Natural killer cell (primary cell): ENCODE data around the gene ATF5. TPM values are rescaled to one million over a fixed set of nuclear protein-coding genes. Genes with fewer than 3 reads are reported as not detected.

Experiments used
- ATAC-seq, 3 donors: fragments of 150-1000 bp in 2 of 3; fragments of 200-7000 bp in 1 of 3; cut with Tn5 transposase; 1 replicate in 1 of 3; 2 replicates in 2 of 3; pipeline ENCODE4 v1.10.0; 2021; ENCODE audit warnings: mild to moderate bottlenecking in 2 of 3, moderate library complexity in 2 of 3
- DNase-seq, 2 donors: peaks; one replicate each; pipeline versions ENCODE4 v3.0.0 to v3.0.0-alpha.2; 2013 to 2021; ENCODE audit warnings: mixed read lengths in 1 of 2
- H3K27ac ChIP-seq: one replicate; pipeline ENCODE4 v1.5.1; 2013; ENCODE audit warnings: mild to moderate bottlenecking, low read length
- H3K27me3 ChIP-seq: one replicate; pipeline ENCODE4 v1.6.1; 2013; ENCODE audit warnings: low read length; ENCODE audit not compliant: control insufficient read depth, insufficient read depth
- H3K36me3 ChIP-seq: one replicate; pipeline ENCODE4 v1.6.1; 2013; ENCODE audit warnings: low read length; ENCODE audit not compliant: control insufficient read depth, insufficient read depth
- H3K4me1 ChIP-seq: one replicate; pipeline ENCODE4 v1.6.1; 2013; ENCODE audit warnings: low read length; ENCODE audit not compliant: control insufficient read depth, insufficient read depth
- H3K4me3 ChIP-seq: one replicate; pipeline ENCODE4 v1.5.1; 2013; ENCODE audit warnings: low read length
- H3K9me3 ChIP-seq: one replicate; pipeline ENCODE4 v1.6.1; 2013; ENCODE audit warnings: low read length; ENCODE audit not compliant: control insufficient read depth, insufficient read depth
- H3K27ac Mint-ChIP-seq, 2 donors: one replicate each; pipeline ENCODE4 v1.8.0; 2022; ENCODE audit warnings: mild to moderate bottlenecking in 2 of 2, mixed read lengths in 2 of 2, moderate library complexity in 1 of 2
- H3K27me3 Mint-ChIP-seq, 2 donors: one replicate each; pipeline ENCODE4 v1.8.0; 2022; ENCODE audit warnings: low read depth in 2 of 2, mixed read lengths in 2 of 2
- H3K36me3 Mint-ChIP-seq: one replicate; pipeline ENCODE4 v1.8.0; 2022; ENCODE audit warnings: mixed read lengths
- H3K4me1 Mint-ChIP-seq, 2 donors: one replicate each; pipeline ENCODE4 v1.8.0; 2022; ENCODE audit warnings: mixed read lengths in 2 of 2
- H3K4me3 Mint-ChIP-seq: one replicate; pipeline ENCODE4 v1.8.0; 2022; ENCODE audit warnings: mild to moderate bottlenecking, moderate library complexity, mixed read lengths
- H3K9me3 Mint-ChIP-seq, 2 donors: one replicate each; pipeline ENCODE4 v1.8.0; 2022; ENCODE audit warnings: mixed read lengths in 2 of 2
- CTCF ChIP-seq: fragments of 200-600 bp; IDR thresholded peaks from one replicate; pipeline ENCODE4 v1.8.0; 2022; ENCODE audit warnings: antibody characterized with exemption
- WGBS: methylation state at CpG from one replicate; pipeline ENCODE4 v1.1.7; 2013; ENCODE audit warnings: missing lambda C conversion rate; ENCODE audit not compliant: insufficient coverage; 5-methylcytosine and 5-hydroxymethylcytosine counted together
- intact Hi-C: fragments of 100-400 bp; cut with micrococcal nuclease; formaldehyde crosslinking; loops from one replicate; pipeline ENCODE4 v1.14.2; 2022
- total RNA-seq, 4 donors: library from RNA; stranded (reverse); fragments of 120-200 nt in 1 of 4; gene quantifications; one replicate each; pipeline versions ENCODE4 v1.2.3 to v1.2.4, GENCODE V29; 2013 to 2022

The ATF5 gene
- total RNA-seq, 3 donors from 2014 or later (not counting 1 experiment from before 2014, with no cell fraction given), result 11.7 to 15.4 (median 14.2) TPM

- Mint-ChIP-seq H3K9me3 (no peaks in the 10 kb centered on the region), H3K36me3 (no peaks in the 10 kb centered on the region), H3K27me3 (peaks cover 6% of the 10 kb centered on the region in 2 donors), H3K27ac (no peak overlapping the region), H3K4me3 (no peak overlapping the region), H3K4me1 (peaks cover 19 to 22% of the 10 kb centered on the region in 2 donors)
- 27% methylated on average over 35 of the region's 35 CpGs for WGBS
- H3K4me1 ChIP-seq, result peaks cover 19% of the 10 kb centered on the region
- H3K27me3 ChIP-seq, result no peaks in the 10 kb centered on the region
- no peak overlapping the region for H3K27ac ChIP-seq
- DNase-seq (peak; percentile 81 to 86), ATAC-seq (peak; percentile 76 to 81 (median 80))
- H3K4me3 ChIP-seq, result no peak overlapping the region
- H3K9me3 ChIP-seq, result no peaks in the 10 kb centered on the region
- no peaks in the 10 kb centered on the region for H3K36me3 ChIP-seq
- intact Hi-C loops, result loop anchor here (1.0 to 10.0 kb wide), 2 partner anchors 45 to 147 kb away; no protein-coding TSS in a partner anchor
- TF ChIP-seq CTCF, result peak; percentile 98
These were observed 8.9 kb downstream of the ATF5 start for GRCh38 chr19:49937750-49938381.

GRCh38 chr19:49938662-49939061 is 9.7 kb downstream of the ATF5 start:
- Histone ChIP-seq H3K27me3 (no peaks in the 10 kb centered on the region), H3K4me3 (no peak overlapping the region), H3K36me3 (no peaks in the 10 kb centered on the region), H3K9me3 (no peaks in the 10 kb centered on the region), H3K27ac (no peak overlapping the region), H3K4me1 (peaks cover 11% of the 10 kb centered on the region)
- peaks cover 12 to 14% of the 10 kb centered on the region in 2 donors for H3K27me3 Mint-ChIP-seq
- TF ChIP-seq CTCF, result no peak
- ATAC-seq (no peak), DNase-seq (no peak)
- no peak overlapping the region for H3K27ac Mint-ChIP-seq
- H3K9me3 Mint-ChIP-seq, result no peaks in the 10 kb centered on the region
- peaks cover 11 to 14% of the 10 kb centered on the region in 2 donors for H3K4me1 Mint-ChIP-seq
- intact Hi-C loops, result loop anchor here (10.0 kb wide), 1 partner anchor 146 kb away; no protein-coding TSS in a partner anchor
- H3K4me3 Mint-ChIP-seq, result no peak overlapping the region
- 91% methylated on average over 4 of the region's 4 CpGs for WGBS
- no peaks in the 10 kb centered on the region for H3K36me3 Mint-ChIP-seq

- Histone ChIP-seq H3K4me3 (no peak overlapping the region), H3K27ac (no peak overlapping the region), H3K27me3 (no peaks in the 10 kb centered on the region), H3K36me3 (no peaks in the 10 kb centered on the region), H3K4me1 (peaks cover 8% of the 10 kb centered on the region), H3K9me3 (no peaks in the 10 kb centered on the region)
- intact Hi-C loops, result loop anchor here (10.0 kb wide), 1 partner anchor 145 kb away; no protein-coding TSS in a partner anchor
- ATAC-seq, result no peak
- H3K27ac Mint-ChIP-seq, result no peak overlapping the region
- peak in 1 of 2 donors; percentile 40 for DNase-seq
- H3K4me3 Mint-ChIP-seq, result no peak overlapping the region
- no peak for TF ChIP-seq CTCF
- H3K9me3 Mint-ChIP-seq, result no peaks in the 10 kb centered on the region
- peaks cover 14 to 17% of the 10 kb centered on the region in 2 donors for H3K27me3 Mint-ChIP-seq
- H3K4me1 Mint-ChIP-seq, result peaks cover 10 to 11% of the 10 kb centered on the region in 2 donors
- 73% methylated on average over 7 of the region's 7 CpGs for WGBS
- no peaks in the 10 kb centered on the region for H3K36me3 Mint-ChIP-seq
These were observed 10.9 kb downstream of the ATF5 start for GRCh38 chr19:49939721-49940481.
